Retinal pigment epithelial cell (primary cell): ENCODE results near the gene AP1AR.
"Not testable (repeated sequence)": the region's sequence is repeated elsewhere in the genome, so short reads cannot be mapped to it uniquely, and the experiment has no call there.

Experiments used
- DNase-seq: peaks from one replicate; pipeline ENCODE4 v3.0.0-alpha.2; 2010; ENCODE audit warnings: low read depth
- H3K4me3 ChIP-seq: 2 replicates; pipeline ENCODE4 v1.5.1; 2011; ENCODE audit warnings: mild to moderate bottlenecking, low read length, control low read depth, moderate library complexity
- CTCF ChIP-seq: conservative IDR thresholded peaks from 2 replicates; pipeline ENCODE4 v1.5.1; 2011; ENCODE audit warnings: low read depth, low read length, control low read depth, inconsistent platforms

AP1AR gene

GRCh38 chr4:112279025-112279881, 47.7 kb downstream of the AP1AR start:
- no peak overlapping the region for H3K4me3 ChIP-seq
- DNase-seq = no peak
- TF ChIP-seq CTCF = no peak

- H3K4me3 ChIP-seq = no peak overlapping the region
- DNase-seq = no peak
- no peak for TF ChIP-seq CTCF
Measured at GRCh38 chr4:112279882-112280315, 48.3 kb downstream of the AP1AR start.

- H3K4me3 ChIP-seq = no peak overlapping the region
- TF ChIP-seq CTCF = no peak
- no peak for DNase-seq
Measured at GRCh38 chr4:112280386-112281056, 48.9 kb downstream of the AP1AR start.

DNA sequence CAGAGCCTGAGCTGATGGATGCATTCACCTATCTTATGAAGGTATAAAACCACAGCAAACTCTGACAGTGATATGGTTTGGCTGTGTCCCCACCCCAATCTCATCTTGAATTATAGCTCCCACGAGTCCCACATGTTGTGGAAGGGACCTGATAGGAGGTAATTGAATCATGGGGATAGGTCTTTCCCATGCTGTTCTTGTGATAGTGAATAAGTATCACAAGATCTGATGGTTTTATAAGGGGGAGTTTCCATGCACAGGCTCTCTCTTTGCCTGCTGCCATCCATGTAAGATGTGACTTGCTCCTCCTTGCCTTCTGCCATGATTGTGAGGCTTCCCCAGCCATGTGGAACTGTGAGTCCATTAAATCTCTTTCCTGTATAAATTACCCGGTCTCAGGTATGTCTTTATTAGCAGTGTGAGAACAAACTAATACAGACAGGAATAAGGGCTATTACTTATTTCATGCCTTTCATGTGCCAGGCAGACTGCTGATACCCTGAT, 50.4 kb downstream of the AP1AR start:
- not testable (repeated sequence) for H3K4me3 ChIP-seq

DNA sequence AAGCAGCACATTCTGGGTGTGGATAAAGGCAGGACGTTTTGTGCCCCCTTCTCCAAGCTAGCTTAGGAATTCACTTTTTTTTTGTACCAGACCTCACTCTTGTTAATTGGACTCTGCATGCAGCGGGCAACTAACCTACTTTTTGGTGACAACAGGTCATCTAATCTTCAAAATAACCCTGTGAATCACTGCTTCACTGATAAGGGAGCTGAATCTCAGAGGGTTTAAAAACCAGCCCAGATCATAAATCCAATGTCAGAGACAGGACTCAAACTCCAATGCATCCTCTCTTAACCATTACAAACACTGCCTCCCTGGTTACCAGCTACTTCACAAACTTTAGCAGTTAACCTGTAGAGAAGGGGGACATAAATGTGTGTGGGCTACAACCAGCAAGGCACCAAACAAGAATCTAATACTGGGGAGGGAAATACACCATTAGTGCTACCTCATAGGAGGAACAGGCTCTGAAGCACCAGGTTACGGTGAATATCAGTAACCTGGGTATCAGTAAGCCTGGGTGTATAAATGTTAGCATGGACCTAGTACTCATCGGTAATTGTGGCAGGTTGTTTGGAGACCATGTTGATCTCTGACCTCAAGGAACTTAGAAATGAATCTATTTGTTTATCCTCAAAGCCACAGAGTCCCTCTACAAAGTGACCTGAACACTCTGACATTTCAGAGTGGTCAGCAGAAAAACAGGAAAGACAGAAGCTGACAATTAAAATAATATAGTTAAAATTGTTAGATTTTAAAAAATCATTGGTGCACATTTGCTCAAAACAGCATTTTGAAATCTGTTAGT, 51.5 kb downstream of the AP1AR start:
- DNase-seq = no peak
- no peak overlapping the region for H3K4me3 ChIP-seq
- no peak for TF ChIP-seq CTCF

More for the DNA sequence above, 50.4 kb downstream of the AP1AR start:
- DNase-seq = not testable (repeated sequence)

DNA sequence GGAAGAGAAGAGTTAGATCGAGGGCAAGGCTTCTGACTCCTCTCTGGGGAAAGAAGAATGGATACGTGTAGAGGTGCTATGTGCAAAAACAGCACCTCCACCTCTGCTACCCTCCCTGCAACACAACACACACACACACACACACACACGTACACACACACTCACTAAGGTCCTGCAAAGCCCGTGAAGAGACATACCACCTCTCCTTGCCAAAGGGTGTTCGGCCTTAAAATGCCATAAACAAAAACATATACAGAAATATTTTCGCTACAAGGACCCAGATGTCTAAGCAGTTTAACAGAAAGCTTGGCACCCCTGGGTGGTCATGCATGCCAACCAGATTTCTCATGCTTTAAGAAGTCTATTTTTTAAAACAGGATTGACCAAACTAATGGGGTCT, 52.6 kb downstream of the AP1AR start:
- no peak for TF ChIP-seq CTCF
- peak overlapping the region; percentile 73 for H3K4me3 ChIP-seq
- DNase-seq = no peak
